ENCODE measurements around the gene KSR2.
A peak's percentile ranks its signal among the peaks of the same experiment; 100 is the strongest.

The KSR2 gene

DNA sequence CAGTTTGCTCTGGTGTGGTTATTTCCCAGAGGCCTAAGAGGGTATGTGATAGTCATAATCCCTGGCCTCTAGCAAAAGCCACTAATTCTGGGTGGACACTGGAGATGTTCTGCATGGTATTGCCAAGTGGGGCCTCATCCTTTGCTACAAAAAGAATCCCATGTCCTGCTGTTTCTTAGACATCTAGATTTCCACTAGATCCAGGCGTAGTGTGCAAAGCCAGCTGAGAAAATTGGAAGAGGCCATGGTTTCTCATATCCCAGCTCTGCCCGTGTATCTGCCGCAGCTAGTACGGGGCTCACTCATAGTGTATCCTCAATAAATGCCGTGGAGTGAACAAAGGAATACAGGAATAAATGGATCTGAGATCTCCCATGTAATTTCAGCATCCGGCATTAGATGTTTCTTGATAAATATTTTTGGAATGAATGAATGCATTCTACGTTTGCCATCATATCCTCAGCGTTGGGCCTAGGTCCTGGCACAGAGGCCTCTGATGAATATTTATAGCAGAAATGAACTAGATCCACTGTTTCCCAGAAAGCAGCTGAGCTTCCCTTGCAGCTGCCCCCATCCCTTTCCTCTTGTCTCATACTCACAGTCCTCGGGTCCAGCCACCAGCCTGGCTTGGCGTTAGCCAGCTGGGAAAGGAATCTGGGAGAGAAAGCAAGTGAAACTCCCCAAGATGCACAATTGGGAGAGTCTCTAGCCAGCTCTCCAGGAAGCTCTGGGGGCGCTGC is 531.1 kb downstream of the KSR2 start:
- DNase-seq = no peak

DNA sequence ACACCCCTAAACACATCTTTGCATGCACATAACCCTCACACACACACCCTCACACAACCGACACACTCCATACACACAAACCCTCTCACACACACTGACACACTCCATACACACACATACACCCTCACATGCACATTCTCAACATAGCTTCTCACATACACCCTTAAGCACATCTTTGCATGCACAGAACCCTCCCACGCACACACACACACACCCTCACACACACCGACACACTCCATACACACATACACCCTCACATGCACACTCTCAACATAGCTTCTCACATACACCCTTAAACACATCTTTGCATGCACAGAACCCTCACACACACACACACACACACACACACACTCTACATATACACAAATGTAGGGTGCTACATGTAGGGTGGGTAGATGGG is 534.9 kb downstream of the KSR2 start:
- no peak for DNase-seq

DNA sequence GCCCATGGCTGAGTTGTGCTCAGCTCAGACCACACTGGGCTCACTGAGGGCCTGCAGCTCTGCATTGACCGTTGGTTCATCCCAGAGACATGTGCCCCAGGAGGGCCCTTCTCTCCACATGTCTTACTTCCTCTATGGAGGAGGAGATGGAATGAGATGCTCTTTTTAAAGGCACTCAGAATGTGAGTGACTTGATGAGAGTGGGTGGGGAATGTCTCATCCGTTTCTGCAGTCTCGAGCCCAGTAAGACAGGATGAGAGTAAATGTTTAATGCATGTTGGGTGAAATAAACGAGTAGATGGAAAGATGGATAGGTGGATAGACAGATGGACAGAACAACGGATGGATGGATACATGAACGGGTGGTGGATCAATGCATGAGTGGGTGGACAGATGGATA is 538.5 kb downstream of the KSR2 start:
- DNase-seq = no peak

DNA sequence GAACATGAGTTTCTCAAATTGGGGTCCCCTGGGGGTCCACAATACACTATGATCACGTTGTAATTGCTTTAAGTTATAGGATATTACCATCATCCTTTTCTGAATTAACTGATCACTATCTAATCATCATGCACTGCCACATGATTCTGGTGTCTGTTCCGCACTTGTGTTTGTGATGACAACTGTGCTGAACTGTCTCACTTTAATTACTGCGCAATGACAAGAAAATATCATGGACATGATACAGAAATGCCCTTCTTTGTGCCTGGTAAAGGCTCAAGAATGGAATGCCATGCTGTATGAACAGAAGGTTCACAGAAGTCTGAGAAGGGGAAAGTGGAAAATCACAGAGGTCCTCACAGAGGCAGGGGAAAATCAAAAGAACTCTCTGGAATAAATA is 541.6 kb downstream of the KSR2 start:
- no peak for DNase-seq

DNA sequence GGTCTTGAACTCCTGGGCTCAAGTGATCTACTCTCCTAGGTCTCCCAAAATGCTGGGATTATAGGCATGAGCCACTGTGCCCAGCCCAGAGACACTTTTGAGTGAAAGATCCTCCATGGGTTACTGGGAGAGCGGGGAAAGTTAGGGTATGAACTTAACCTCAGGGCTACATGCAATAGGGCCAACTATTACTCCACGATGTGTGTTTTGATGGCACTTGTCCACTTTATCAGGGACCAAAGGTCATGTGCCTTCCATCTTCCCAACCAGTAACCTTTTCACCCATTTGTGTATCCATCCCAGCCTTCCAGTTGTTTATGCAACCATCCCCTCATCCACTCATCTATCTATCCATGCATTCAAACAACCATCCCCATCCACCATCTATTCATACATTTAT is 546.8 kb downstream of the KSR2 start:
- no peak for DNase-seq

DNA sequence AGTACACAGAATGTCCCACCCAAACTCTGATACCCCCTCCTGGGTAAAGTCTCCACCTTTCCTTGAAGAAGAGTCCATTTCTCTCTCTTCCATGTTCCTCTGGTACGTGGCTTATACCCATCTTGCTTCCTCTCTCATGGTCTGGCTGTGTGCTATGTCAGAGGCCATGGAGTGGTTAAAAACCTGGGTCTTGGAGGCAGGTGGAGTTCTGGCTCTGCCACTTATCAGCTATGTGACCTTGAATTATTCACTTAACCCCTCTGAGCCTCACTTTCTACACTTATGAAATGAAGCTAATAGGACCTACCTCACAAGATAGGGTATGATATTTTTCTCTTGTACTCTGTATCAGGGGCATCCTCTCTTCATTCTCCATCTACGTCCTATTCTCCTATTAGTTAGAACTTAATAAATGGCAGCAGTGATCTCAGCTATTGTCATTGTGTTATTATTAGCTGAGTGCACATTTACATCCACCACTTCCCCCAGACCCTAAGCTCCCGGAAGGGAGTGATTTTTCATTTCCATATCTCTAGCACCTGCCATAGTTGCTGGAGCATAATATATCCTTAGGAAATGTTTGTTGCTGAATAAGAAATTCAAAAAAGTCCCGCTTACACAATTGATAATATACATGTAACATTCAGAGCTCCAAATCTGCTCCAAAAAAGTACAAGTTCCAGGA is 547.6 kb downstream of the KSR2 start:
- no peak for DNase-seq

DNA sequence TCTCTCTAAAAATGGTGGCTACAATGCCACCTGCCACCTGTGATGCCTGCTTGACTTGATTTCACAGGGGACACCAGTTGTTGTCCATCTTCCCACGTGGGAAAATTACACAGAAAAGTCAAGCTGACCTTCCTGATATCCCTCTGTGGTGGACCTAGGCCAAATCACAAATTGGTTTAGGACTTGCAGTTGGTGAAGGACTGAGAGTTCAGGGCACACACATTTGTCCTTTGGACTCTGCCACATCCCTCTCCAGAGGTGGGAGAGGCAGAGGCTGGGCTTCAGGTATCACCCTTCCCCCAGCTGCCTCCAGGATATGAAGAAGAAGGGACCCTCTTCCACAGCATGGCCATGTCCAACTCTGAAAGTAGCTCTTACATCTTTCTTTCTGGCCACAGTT is 551.8 kb downstream of the KSR2 start:
- no peak for DNase-seq

DNA sequence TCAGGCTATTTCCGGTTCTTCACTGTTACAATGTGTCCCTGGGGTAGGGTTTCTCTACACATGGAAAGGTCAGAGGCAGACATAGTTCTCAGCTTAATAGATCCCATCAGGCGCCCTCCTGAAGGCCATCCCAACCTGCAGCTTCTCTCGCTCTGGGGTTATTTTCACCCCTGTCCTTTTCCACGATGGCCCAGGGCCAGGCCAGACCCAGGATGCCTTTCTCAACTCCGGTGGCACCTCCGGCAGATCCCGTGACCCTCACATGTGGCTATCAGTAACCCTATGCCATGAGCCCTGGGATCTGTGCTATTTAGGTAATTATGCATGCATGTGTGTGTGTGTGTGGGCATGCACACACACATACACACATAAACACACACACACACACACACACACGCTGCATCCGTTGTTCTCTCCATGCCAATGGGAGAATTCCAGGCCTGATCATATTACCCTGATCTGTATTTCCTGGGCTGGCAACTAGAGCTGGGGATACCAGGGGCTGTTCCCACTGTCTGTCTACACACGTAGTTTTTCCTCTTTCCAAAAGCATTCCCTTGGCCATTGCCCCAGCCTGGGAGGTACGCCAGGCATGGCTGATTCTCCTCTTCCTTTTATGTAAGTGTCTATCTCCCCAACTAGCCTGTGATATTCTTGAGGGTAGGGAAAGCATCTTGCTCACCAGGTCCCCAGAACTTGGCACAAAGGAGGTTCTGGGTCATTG is 556.2 kb downstream of the KSR2 start:
- no peak for DNase-seq

DNA sequence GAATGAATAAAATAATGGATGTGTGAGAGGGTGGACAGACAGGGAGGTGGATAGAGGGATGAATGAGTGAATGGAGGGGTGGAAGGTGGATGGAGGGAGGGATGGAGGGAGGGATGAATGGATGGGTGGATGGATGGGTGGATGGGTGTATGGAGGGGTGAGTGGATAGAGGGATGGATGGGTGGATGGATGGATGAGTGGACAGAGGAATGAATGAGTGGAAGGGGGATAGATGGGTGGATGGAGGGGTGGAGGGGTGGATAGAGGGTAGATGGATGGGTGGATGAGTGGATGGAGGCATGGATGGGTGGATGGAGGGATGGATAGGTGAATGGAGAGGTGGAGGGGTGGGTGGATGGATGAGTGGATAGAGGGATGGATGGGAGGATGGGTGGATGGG is 559.5 kb downstream of the KSR2 start:
- DNase-seq = no peak

DNA sequence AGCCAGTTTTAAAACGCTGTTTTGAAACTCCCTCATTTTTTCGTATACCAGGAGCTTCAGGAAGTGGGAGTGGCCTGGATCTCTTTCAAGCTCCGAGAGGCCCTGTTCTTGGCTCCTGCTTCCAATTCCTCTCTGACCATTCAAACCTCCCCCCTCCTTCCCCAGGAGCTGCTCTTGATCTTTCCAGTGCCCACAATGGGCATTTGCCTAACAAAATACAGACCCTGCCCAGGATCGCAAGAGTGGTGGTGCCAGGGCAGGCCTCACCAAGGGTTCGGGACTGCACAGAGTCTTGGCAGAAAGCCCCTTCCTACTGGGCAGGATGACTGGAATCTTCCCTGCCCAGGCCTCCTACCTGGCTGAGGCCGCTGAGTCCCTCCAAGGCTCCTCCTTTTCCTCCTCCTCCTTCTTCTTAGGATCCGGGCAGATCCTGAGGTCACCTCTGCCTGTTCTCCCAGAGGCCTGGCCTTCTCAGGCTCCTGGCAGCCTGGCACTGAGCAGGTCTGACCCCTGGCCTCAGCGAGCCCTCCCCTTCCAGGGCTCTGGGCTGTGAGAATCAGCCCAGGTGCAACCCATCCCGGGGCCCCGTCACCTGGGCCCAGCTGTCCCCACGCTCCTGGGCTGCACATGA is 560.5 kb downstream of the KSR2 start:
- DNase-seq = peak; percentile 23

DNA sequence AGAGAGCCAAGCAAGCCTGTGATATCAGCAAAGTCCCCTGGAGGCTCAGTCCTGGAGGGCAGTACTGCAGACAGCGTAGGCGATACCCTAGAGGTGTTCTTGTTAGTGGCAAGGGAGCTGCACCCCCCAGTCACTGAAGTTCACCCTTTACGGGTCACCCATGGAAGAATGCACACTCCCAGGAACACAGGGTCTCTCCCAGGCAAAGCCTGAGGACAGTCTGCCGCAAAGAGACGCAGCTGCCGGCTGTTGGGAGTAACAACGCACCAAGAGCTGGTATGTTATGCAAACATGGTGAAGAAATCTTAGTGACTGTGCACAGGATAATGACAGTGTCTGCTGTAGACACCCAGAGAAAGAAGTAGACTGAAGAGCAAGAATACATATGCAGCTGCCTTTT is 563.9 kb downstream of the KSR2 start:
- no peak for DNase-seq

DNA sequence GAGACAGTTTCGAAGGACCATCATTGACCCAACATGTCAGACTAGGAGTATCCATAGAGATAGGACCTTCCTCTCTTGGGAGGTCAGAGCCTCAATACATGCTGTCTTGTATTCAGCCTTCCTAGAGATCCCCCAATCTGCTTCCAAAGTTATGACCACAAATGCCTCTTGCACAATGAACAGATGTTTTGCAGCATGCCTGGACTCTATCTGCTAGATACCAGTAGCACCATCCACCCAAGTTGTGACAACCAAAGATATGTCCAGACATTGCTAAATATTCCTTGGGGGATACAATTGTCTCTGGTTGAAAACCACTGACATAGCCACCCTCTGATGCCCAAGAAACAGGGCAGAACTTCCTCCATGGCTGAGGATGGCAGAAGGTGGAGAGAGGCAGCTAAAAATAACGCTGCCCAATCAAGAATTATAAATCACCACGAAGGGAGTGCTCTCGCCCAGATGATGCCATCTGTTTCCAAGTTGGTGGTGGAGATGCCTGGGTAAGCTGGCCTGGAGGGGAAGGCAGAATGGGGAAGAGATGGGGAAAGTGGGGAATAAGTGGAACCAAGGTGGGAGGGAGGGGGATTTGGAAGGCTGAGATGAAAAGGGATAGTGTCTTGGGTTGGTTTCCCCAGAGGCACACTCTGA is 564.5 kb downstream of the KSR2 start:
- no peak for DNase-seq

DNA sequence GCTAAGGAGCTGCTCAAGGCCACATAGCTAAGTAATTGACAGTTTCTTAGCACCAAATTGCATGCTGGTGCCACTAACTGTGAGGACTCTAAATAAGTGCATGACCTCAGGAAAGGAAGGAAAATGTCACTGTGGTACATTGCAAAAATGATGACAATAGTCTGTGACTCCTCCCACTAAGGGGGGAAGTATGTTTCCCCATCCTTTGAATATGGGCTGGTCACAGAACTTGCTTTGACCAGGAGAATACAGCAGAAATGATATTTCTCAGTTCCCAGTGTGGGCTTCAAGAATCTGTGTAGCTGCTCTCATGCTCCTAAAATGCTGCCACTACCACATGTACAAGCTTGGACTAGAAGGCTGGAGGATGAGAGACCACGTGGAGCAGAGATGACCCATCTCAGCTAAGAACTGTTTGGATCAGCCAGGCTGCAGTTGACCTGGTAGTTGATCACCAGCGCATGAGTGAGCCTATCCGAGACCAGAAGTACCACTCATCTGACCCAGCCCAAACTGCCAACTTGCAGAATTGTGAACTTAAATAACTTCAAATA is 565.1 kb downstream of the KSR2 start:
- no peak for DNase-seq
